Effector memory CD8-positive, alpha-beta T cell (primary cell): ENCODE data around the gene CCNK.
A peak's percentile ranks its signal among the peaks of the same experiment; 100 is the strongest.

Experiments
- ATAC-seq: fragments of 150-1000 bp; cut with Tn5 transposase; replicated peaks from 2 replicates; pipeline ENCODE4 v1.10.0; 2021; ENCODE audit warnings: mild to moderate bottlenecking, moderate library complexity
- DNase-seq, 3 experiments: peaks; one replicate each; pipeline ENCODE4 v3.0.0; 2021
- H3K27ac Mint-ChIP-seq, 2 donors: one replicate each; pipeline ENCODE4 v1.8.0; 2022; ENCODE audit warnings: mild to moderate bottlenecking in 2 of 2, mixed read lengths in 2 of 2, moderate library complexity in 2 of 2
- H3K27me3 Mint-ChIP-seq, 2 donors: one replicate each; pipeline ENCODE4 v1.8.0; 2022; ENCODE audit warnings: mixed read lengths in 2 of 2
- H3K36me3 Mint-ChIP-seq: one replicate; pipeline ENCODE4 v1.8.0; 2022; ENCODE audit warnings: mild to moderate bottlenecking, moderate library complexity, mixed read lengths; ENCODE audit not compliant: insufficient read depth
- H3K4me1 Mint-ChIP-seq, 2 donors: one replicate each; pipeline ENCODE4 v1.8.0; 2022; ENCODE audit warnings: low read depth in 2 of 2, mixed read lengths in 2 of 2
- H3K4me3 Mint-ChIP-seq, 2 donors: one replicate each; pipeline ENCODE4 v1.8.0; 2022; ENCODE audit warnings: mild to moderate bottlenecking in 2 of 2, mixed read lengths in 2 of 2, moderate library complexity in 2 of 2
- H3K9me3 Mint-ChIP-seq, 2 donors: one replicate each; pipeline ENCODE4 v1.8.0; 2022; ENCODE audit warnings: mixed read lengths in 2 of 2

CCNK gene

GRCh38 chr14:99472937-99473336, 8.3 kb upstream of the CCNK start:
- H3K36me3 Mint-ChIP-seq = peaks cover 3% of the 10 kb centered on the region
- H3K27ac Mint-ChIP-seq = no peak overlapping the region
- no peak overlapping the region for H3K4me3 Mint-ChIP-seq
- ATAC-seq (no peak), DNase-seq (no peak)
- H3K27me3 Mint-ChIP-seq = no peaks in the 10 kb centered on the region
- no peaks in the 10 kb centered on the region for H3K9me3 Mint-ChIP-seq
- H3K4me1 Mint-ChIP-seq = peaks cover 39 to 42% of the 10 kb centered on the region in 2 donors

GRCh38 chr14:99473458-99473857, 7.8 kb upstream of the CCNK start:
- H3K4me1 Mint-ChIP-seq = peaks cover 40 to 42% of the 10 kb centered on the region in 2 donors
- DNase-seq (no peak), ATAC-seq (no peak)
- no peak overlapping the region for H3K4me3 Mint-ChIP-seq
- peaks cover 3% of the 10 kb centered on the region for H3K36me3 Mint-ChIP-seq
- H3K27ac Mint-ChIP-seq = no peak overlapping the region
- no peaks in the 10 kb centered on the region for H3K9me3 Mint-ChIP-seq
- no peaks in the 10 kb centered on the region for H3K27me3 Mint-ChIP-seq

- no peak overlapping the region for H3K4me3 Mint-ChIP-seq
- peaks cover 5% of the 10 kb centered on the region for H3K36me3 Mint-ChIP-seq
- H3K9me3 Mint-ChIP-seq = no peaks in the 10 kb centered on the region
- H3K4me1 Mint-ChIP-seq = peaks cover 42 to 45% of the 10 kb centered on the region in 2 donors
- DNase-seq = no peak
- no peaks in the 10 kb centered on the region for H3K27me3 Mint-ChIP-seq
- no peak for ATAC-seq
- H3K27ac Mint-ChIP-seq = no peak overlapping the region
Measured at GRCh38 chr14:99475179-99475578, 6.0 kb upstream of the CCNK start.

- H3K9me3 Mint-ChIP-seq = no peaks in the 10 kb centered on the region
- no peak for DNase-seq
- no peaks in the 10 kb centered on the region for H3K27me3 Mint-ChIP-seq
- no peak for ATAC-seq
- peaks cover 5% of the 10 kb centered on the region for H3K36me3 Mint-ChIP-seq
- H3K4me1 Mint-ChIP-seq = peaks cover 38 to 40% of the 10 kb centered on the region in 2 donors
- no peak overlapping the region for H3K27ac Mint-ChIP-seq
- H3K4me3 Mint-ChIP-seq = no peak overlapping the region
Measured at GRCh38 chr14:99475660-99476059, 5.5 kb upstream of the CCNK start.

GRCh38 chr14:99476864-99477263, 4.3 kb upstream of the CCNK start:
- no peak overlapping the region for H3K4me3 Mint-ChIP-seq
- H3K36me3 Mint-ChIP-seq = peaks cover 14% of the 10 kb centered on the region
- H3K9me3 Mint-ChIP-seq = no peaks in the 10 kb centered on the region
- ATAC-seq (no peak), DNase-seq (no peak)
- peaks cover 38 to 40% of the 10 kb centered on the region in 2 donors for H3K4me1 Mint-ChIP-seq
- H3K27me3 Mint-ChIP-seq = no peaks in the 10 kb centered on the region
- H3K27ac Mint-ChIP-seq = no peak overlapping the region

- ATAC-seq (no peak), DNase-seq (no peak)
- no peaks in the 10 kb centered on the region for H3K27me3 Mint-ChIP-seq
- H3K9me3 Mint-ChIP-seq = no peaks in the 10 kb centered on the region
- H3K4me3 Mint-ChIP-seq = no peak overlapping the region
- H3K27ac Mint-ChIP-seq = peak overlapping the region in 1 of 2 donors; percentile 60
- H3K4me1 Mint-ChIP-seq = peaks cover 46 to 47% of the 10 kb centered on the region in 2 donors
- H3K36me3 Mint-ChIP-seq = peaks cover 14% of the 10 kb centered on the region
Measured at GRCh38 chr14:99478128-99478527, 3.1 kb upstream of the CCNK start.

GRCh38 chr14:99479160-99479905, 1.9 kb upstream of the CCNK start:
- peak overlapping the region; percentile 94 to 97 for H3K4me3 Mint-ChIP-seq
- no peak for ATAC-seq
- H3K27me3 Mint-ChIP-seq = no peaks in the 10 kb centered on the region
- peaks cover 47 to 53% of the 10 kb centered on the region in 2 donors for H3K4me1 Mint-ChIP-seq
- peaks cover 14% of the 10 kb centered on the region for H3K36me3 Mint-ChIP-seq
- H3K27ac Mint-ChIP-seq = peak overlapping the region; percentile 87 to 95
- H3K9me3 Mint-ChIP-seq = no peaks in the 10 kb centered on the region
- no peak for DNase-seq

GRCh38 chr14:99479906-99480869, 1.0 kb upstream of the CCNK start, which contains the start of gene SETD3:
TSS of gene SETD3 (minus strand) at chr14:99480859. CDS start at chr14:99465805, 15,054 bp downstream.
- Mint-ChIP-seq H3K27ac (peak within 1 kb of the TSS; percentile 95 to 97), H3K27me3 (no peaks in the 10 kb centered on the region), H3K4me3 (peak within 1 kb of the TSS; percentile 95 to 97), H3K36me3 (peaks cover 14% of the 10 kb centered on the region), H3K4me1 (peaks cover 47 to 57% of the 10 kb centered on the region in 2 donors), H3K9me3 (no peaks in the 10 kb centered on the region)
- DNase-seq (peak; percentile 17 to 27 (median 25)), ATAC-seq (no peak)

- Mint-ChIP-seq H3K9me3 (no peaks in the 10 kb centered on the region), H3K4me1 (peaks cover 50 to 63% of the 10 kb centered on the region in 2 donors), H3K27me3 (no peaks in the 10 kb centered on the region), H3K4me3 (peak overlapping the region; percentile 90 to 95), H3K27ac (peak overlapping the region; percentile 92 to 97), H3K36me3 (peaks cover 16% of the 10 kb centered on the region)
- ATAC-seq (no peak), DNase-seq (no peak)
Measured at GRCh38 chr14:99481745-99482099, 513 bp downstream of the CCNK start.

GRCh38 chr14:99484106-99484505, 2.9 kb downstream of the CCNK start:
- Mint-ChIP-seq H3K36me3 (peaks cover 20% of the 10 kb centered on the region), H3K4me1 (peaks cover 43 to 61% of the 10 kb centered on the region in 2 donors), H3K27me3 (no peaks in the 10 kb centered on the region), H3K4me3 (no peak overlapping the region), H3K27ac (no peak overlapping the region), H3K9me3 (no peaks in the 10 kb centered on the region)
- no peak for ATAC-seq
- DNase-seq = no peak

- DNase-seq = no peak
- no peaks in the 10 kb centered on the region for H3K9me3 Mint-ChIP-seq
- no peaks in the 10 kb centered on the region for H3K27me3 Mint-ChIP-seq
- H3K4me1 Mint-ChIP-seq = peaks cover 4 to 6% of the 10 kb centered on the region in 2 donors
- ATAC-seq = no peak
- H3K4me3 Mint-ChIP-seq = no peak overlapping the region
- H3K27ac Mint-ChIP-seq = no peak overlapping the region
- peaks cover 97% of the 10 kb centered on the region for H3K36me3 Mint-ChIP-seq
Measured at GRCh38 chr14:99497341-99497740, 16.1 kb downstream of the CCNK start.

- no peak for ATAC-seq
- H3K27ac Mint-ChIP-seq = peak overlapping the region in 1 of 2 donors; percentile 62
Measured at GRCh38 chr14:99497894-99498293, 16.7 kb downstream of the CCNK start.

GRCh38 chr14:99502989-99503421, 21.8 kb downstream of the CCNK start:
- peak overlapping the region in 1 of 2 donors; percentile 26 for H3K27ac Mint-ChIP-seq
- H3K36me3 Mint-ChIP-seq = peaks cover 99% of the 10 kb centered on the region
- no peak for ATAC-seq
- no peaks in the 10 kb centered on the region for H3K4me1 Mint-ChIP-seq
- H3K9me3 Mint-ChIP-seq = no peaks in the 10 kb centered on the region
- no peak overlapping the region for H3K4me3 Mint-ChIP-seq
- no peak for DNase-seq
- no peaks in the 10 kb centered on the region for H3K27me3 Mint-ChIP-seq

More at GRCh38 chr14:99497894-99498293, 16.7 kb downstream of the CCNK start:
- DNase-seq = no peak
- Mint-ChIP-seq H3K4me1 (peaks cover 4 to 5% of the 10 kb centered on the region in 2 donors), H3K4me3 (no peak overlapping the region), H3K27me3 (no peaks in the 10 kb centered on the region), H3K36me3 (peaks cover 97% of the 10 kb centered on the region), H3K9me3 (no peaks in the 10 kb centered on the region)
